Right atrium auricular region (tissue), 2 donors: ENCODE results near the gene COL15A1. TPM values are rescaled to one million over a fixed set of nuclear protein-coding genes. Genes with fewer than 3 reads are reported as not detected.

Source experiments
- DNase-seq: peaks from one replicate; pipeline ENCODE4 v3.0.0-alpha.2; 2019; ENCODE audit warnings: low spot score
- H3K27ac ChIP-seq, 2 donors: fragments of 200-600 bp; sonication (generic); 1 replicate in 1 of 2; 2 replicates in 1 of 2; pipeline ENCODE4 v1.5.1; 2016 to 2019
- H3K27me3 ChIP-seq, 2 donors: fragments of 200-600 bp; sonication (generic); one replicate each; pipeline versions ENCODE4 v1.5.1 to v1.6.0; 2017 to 2019
- H3K36me3 ChIP-seq: fragments of 200-600 bp; sonication (generic); one replicate; pipeline ENCODE4 v1.5.1; 2016
- H3K4me1 ChIP-seq, 2 donors: fragments of 200-600 bp; sonication (generic); one replicate each; pipeline versions ENCODE4 v1.5.1 to v1.6.0; 2017 to 2019
- H3K4me3 ChIP-seq, 2 donors: fragments of 200-600 bp; sonication (generic); 1 replicate in 1 of 2; 2 replicates in 1 of 2; pipeline ENCODE4 v1.5.1; 2017 to 2019; ENCODE audit warnings: mild to moderate bottlenecking in 1 of 2, moderate library complexity in 1 of 2
- H3K9me3 ChIP-seq, 2 donors: fragments of 200-600 bp; sonication (generic); one replicate each; pipeline ENCODE4 v1.5.1; 2019
- total RNA-seq, 2 donors: library from RNA; depleted of rRNA; stranded (reverse); fragments of >200 nt; gene quantifications; one replicate each; pipeline ENCODE4 v1.1.0, GENCODE V29; 2016
- TF ChIP-seq, protein P1 (sequence below), 2 donors: fragments of 200-600 bp; sonication (generic); IDR thresholded peaks; one replicate each; pipeline ENCODE4 v1.5.1; 2019; ENCODE audit warnings: antibody characterized with exemption in 2 of 2

COL15A1 gene
- total RNA-seq, 2 donors from 2014 or later, result 22.4 to 38.2 TPM

DNA sequence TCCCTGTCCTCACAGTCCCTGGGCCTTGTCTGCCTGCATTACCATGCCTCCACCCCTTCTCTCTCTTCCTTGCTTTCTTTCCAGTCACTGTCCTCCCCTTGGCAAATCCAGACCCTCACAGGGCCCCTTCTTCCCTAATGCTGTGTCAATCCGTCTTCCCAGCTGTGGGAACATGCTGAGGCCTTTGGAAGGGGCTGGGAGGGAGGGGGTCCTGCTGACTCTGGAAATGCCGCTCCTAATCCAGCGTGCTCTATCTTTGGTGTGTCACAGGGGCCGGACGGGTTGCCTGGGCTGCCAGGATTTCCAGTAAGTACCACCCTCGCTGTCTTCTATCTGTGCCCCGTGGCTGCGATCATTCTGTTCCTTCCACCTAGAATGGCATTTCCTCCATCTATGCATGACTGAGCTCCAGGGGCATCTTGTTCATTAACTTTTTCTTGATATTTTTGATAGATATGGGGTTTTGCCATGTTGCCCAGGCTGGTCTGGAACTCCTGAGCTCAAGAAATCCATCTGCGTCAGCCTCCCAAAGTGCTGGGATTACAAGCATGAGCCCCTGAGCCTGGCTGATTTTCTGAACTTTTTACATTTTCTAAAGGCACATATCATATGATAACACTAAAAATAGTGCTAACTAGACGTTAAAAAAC, 96.7 kb downstream of the COL15A1 start:
- Histone ChIP-seq H3K36me3 (peaks cover 13% of the 10 kb centered on the region), H3K27ac (no peak overlapping the region), H3K9me3 (peaks cover 0 to 8% of the 10 kb centered on the region in 2 donors), H3K27me3 (no peaks in the 10 kb centered on the region), H3K4me3 (no peak overlapping the region), H3K4me1 (peaks cover 0 to 13% of the 10 kb centered on the region in 2 donors)
- TF ChIP-seq, protein P1, sequence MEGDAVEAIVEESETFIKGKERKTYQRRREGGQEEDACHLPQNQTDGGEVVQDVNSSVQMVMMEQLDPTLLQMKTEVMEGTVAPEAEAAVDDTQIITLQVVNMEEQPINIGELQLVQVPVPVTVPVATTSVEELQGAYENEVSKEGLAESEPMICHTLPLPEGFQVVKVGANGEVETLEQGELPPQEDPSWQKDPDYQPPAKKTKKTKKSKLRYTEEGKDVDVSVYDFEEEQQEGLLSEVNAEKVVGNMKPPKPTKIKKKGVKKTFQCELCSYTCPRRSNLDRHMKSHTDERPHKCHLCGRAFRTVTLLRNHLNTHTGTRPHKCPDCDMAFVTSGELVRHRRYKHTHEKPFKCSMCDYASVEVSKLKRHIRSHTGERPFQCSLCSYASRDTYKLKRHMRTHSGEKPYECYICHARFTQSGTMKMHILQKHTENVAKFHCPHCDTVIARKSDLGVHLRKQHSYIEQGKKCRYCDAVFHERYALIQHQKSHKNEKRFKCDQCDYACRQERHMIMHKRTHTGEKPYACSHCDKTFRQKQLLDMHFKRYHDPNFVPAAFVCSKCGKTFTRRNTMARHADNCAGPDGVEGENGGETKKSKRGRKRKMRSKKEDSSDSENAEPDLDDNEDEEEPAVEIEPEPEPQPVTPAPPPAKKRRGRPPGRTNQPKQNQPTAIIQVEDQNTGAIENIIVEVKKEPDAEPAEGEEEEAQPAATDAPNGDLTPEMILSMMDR (IDR thresholded peaks at IDR 0.05), result no peak
- no peak for DNase-seq

GRCh38 chr9:99040911-99041582, 97.3 kb downstream of the COL15A1 start:
- no peak overlapping the region for H3K27ac ChIP-seq
- no peak for DNase-seq
- H3K9me3 ChIP-seq, result peaks cover 0 to 8% of the 10 kb centered on the region in 2 donors
- H3K4me1 ChIP-seq, result peaks cover 0 to 13% of the 10 kb centered on the region in 2 donors
- no peak overlapping the region for H3K4me3 ChIP-seq
- no peaks in the 10 kb centered on the region for H3K27me3 ChIP-seq
- H3K36me3 ChIP-seq, result peaks cover 13% of the 10 kb centered on the region
- TF ChIP-seq, protein P1 (IDR thresholded peaks at IDR 0.05), result no peak

DNA sequence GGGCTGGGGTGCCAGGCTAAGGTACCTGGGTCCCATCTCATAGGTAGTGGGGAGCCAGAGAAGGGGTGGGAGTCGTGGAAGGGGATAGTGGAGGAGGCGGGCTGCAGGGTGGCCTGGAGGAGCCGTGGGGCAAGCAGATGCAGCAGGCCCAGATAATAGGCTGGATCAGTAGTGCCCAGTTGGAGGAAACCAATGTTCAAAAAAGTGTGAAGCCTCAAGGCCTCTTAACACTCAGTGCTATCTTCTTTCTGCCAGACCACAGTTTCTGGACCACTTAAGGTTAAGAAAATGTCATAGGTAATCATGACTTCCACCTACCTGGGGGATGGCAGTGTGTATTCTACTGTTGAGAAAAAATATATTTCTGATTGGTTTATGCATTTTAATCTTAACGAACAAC, 97.9 kb downstream of the COL15A1 start:
- Histone ChIP-seq H3K27ac (no peak overlapping the region), H3K36me3 (peaks cover 13% of the 10 kb centered on the region)

DNA sequence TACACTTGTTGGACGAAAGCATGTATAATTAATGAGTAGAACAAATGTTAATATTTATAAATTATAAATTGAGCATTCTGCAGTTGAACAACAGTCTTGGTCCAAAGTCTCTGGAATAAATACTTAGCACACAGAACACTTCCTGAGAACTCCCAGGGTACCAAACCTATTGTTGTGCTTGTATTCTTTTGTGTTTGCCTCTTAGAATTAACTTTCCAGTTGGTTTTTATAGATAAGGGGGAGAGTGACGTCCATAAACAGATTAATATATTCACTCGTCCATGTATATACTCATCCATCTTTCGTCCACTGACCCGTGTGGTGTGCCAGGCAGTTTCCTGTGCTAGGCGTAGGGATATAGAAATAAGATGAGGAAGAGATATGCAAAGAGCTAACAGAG, 98.9 kb downstream of the COL15A1 start:
- Histone ChIP-seq H3K27me3 (no peaks in the 10 kb centered on the region), H3K4me3 (no peak overlapping the region), H3K9me3 (peaks cover 0 to 8% of the 10 kb centered on the region in 2 donors), H3K36me3 (peaks cover 19% of the 10 kb centered on the region), H3K27ac (no peak overlapping the region), H3K4me1 (peaks cover 0 to 13% of the 10 kb centered on the region in 2 donors)
- no peak for DNase-seq
- TF ChIP-seq, protein P1 (IDR thresholded peaks at IDR 0.05), result no peak

More for the DNA sequence above, 97.9 kb downstream of the COL15A1 start:
- peaks cover 0 to 13% of the 10 kb centered on the region in 2 donors for H3K4me1 ChIP-seq
- H3K4me3 ChIP-seq, result no peak overlapping the region
- TF ChIP-seq, protein P1 (IDR thresholded peaks at IDR 0.05), result no peak
- no peak for DNase-seq
- H3K27me3 ChIP-seq, result no peaks in the 10 kb centered on the region
- H3K9me3 ChIP-seq, result peaks cover 0 to 8% of the 10 kb centered on the region in 2 donors

- Histone ChIP-seq H3K9me3 (peaks cover 0 to 8% of the 10 kb centered on the region in 2 donors), H3K4me3 (no peak overlapping the region), H3K27me3 (no peaks in the 10 kb centered on the region), H3K36me3 (peaks cover 31% of the 10 kb centered on the region), H3K27ac (no peak overlapping the region), H3K4me1 (peaks cover 0 to 13% of the 10 kb centered on the region in 2 donors)
- DNase-seq, result no peak
- TF ChIP-seq, protein P1 (IDR thresholded peaks at IDR 0.05), result no peak
Measured at GRCh38 chr9:99044827-99045226, 101.1 kb downstream of the COL15A1 start.
